Fibroblast of skin of back (primary cell): ENCODE measurements around the gene DSEL.

Source experiments
- DNase-seq: peaks from one replicate; pipeline ENCODE4 v3.0.0-alpha.2; 2013

Gene DSEL

GRCh38 chr18:67500522-67501205, 15.9 kb downstream of the DSEL start:
- no peak for DNase-seq

- no peak for DNase-seq
These were observed 20.1 kb downstream of the DSEL start for GRCh38 chr18:67496469-67496868.

- no peak for DNase-seq
These were observed 30.0 kb downstream of the DSEL start for GRCh38 chr18:67486534-67486933.

DNA sequence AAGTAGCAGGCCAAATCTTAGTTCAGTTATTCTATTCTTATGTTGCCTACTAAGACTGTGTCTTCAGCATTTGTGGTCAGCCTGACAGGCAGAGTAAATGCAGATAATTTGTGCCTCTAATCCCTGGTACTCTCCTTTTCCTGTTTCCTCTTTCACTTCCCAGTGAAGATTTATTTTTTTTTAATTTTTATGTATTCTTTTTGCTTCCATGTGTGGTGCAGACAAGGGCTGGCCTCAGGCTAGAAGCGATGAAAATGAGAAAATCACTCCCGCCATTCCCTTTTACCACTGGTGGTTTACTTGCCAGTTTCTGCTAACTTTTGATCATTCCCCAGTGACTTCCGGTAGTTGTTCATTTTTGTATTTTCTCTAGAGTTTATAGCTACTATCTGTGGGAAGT, 30.9 kb downstream of the DSEL start:
- DNase-seq = no peak

GRCh38 chr18:67484458-67484857, 32.1 kb downstream of the DSEL start:
- DNase-seq = no peak

DNA sequence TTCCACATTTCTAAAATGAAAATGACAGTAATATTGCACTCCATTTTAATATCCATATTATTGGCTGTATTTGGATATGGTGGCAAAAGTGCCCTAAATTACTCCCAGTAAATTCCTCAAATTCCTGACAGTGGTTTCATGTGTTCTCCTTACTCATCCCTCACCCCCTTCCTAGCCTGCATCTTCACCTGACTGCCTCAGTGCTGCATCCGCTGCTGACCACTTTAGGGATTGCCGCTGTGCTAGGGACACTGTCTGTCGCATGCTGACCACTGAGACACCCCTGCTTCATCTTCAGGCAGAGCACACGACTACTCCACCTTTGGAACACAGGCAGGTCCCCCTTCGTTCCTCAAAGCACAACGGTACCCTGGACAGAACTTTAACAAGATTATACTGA, 32.6 kb downstream of the DSEL start:
- DNase-seq = no peak

DNA sequence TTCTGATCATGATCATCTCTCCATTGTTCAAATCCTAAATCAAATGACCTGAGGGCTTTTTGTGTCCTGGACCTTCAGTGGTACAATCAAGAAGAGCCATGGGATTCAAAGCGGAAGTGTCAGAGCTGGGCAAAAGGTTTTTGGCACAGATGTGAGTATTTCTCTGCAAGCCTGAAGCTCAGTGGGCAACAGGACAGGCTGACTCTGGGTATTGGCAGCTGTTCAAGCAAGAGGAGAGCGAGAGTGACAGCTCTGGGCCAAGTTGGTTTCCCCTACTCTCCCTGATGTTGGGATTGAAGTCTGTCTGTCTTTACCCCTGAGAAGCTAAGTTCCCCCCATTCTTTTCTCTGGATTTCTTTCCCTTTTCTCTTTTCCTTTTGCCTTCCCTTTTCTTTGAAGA, 33.3 kb downstream of the DSEL start:
- DNase-seq = no peak

DNA sequence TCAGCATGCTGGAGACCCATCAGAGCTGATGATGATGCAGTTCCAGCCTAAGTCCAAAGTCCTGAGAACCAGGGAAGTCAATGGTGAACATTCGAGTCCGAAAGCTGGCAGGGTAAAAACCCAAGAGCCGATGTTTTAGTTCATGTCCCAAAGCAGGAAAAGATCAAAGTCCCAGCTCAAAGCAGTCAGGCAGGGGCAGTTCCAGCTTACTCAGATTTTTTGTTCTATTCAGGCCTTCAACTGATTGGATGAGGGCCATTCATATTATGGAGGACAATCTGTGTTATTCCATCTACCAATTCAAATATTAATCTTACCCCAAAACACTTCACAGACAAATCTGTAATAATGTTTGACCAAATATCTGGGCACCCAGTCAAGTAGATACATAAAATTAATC, 38.3 kb downstream of the DSEL start:
- no peak for DNase-seq

GRCh38 chr18:67477522-67477921, 39.0 kb downstream of the DSEL start:
- no peak for DNase-seq

DNA sequence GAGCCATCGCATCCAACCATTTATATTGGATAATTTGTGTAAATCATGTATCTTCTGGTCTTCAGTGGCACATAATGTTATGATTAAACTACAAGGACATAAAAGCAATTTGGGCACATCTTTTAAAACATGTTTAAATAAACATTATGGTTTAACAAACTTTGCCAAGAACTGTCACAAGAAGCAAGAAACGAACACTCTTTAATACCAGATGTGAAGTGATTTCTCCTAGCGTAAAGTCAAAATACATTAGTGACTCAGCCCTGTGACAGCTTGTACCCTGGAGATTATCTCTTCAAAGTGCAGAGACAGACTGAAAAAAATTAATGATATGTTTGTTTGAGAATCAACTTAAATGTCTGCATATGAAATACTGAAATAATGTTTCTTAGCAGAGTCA, 39.9 kb downstream of the DSEL start:
- peak; percentile 41 for DNase-seq

DNA sequence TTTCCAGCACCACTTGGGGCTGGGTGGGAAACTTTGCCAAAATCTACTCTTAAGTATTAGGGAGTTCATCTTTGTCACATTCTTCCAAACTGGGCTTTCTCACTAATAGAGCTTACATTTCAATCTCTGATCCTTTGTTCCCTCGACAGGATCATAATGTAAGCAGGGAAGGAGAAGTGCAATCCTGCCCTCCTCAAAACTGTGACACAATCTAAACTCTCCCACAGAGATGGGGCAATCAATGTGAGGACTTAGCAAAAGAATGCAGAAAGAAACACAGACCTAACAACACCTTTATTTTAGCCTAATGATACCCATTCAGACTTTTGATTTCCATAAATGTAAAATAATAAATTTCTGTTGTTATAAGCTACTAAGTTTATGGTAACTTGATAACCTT, 40.8 kb downstream of the DSEL start:
- peak; percentile 2 for DNase-seq

GRCh38 chr18:67468038-67468437, 48.5 kb downstream of the DSEL start:
- DNase-seq = peak; percentile 5

DNA sequence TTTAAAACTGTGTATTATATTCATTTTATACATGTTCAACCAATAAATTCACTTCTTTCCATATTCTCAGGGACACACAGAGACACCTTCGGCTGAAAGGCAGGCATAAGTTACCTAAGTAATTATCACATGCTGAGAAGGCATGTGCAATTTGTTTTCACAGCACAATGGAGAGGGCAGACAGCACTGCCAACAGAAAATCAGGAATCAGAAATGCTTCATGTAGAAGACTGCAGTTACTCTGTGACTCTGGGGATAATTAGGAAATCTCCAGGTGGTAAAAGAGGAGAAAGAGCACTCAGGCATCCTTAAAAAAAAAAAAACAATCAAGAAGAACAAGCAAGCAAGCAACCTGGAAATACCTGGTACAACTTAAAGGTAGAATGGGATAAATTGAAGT, 49.3 kb downstream of the DSEL start:
- no peak for DNase-seq

DNA sequence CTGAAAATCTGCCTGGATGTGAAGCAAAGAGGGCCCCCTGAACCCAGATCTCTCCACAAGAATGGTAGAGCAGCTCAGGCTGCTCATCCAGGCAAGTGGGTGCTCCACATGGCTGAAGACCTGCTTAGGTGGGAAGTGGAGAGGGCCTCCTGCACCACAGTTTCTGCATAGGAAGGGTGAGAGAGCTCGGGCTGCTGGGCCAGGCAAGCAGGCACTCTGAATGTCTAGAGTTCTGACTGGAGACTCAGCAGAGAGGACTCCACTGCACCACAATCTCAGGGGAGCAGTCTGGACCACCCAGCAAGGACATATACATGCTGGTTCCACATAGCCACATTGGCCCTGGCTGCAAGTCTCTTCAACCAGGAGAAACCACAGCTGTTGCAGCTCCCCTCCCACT, 52.0 kb downstream of the DSEL start:
- DNase-seq = no peak

- DNase-seq = no peak
These were observed 52.7 kb downstream of the DSEL start for GRCh38 chr18:67463829-67464228.

GRCh38 chr18:67456711-67457110, 59.8 kb downstream of the DSEL start:
- no peak for DNase-seq
